ENCODE results near the gene POC1A.

GRCh38 chr3:52088445-52089367 lies 65.5 kb downstream of the POC1A start:
- TF ChIP-seq CTCF (conservative IDR thresholded peaks at IDR 0.05; ENCODE audit: low read depth in 2 of 2) (no peak), EZH2 (IDR thresholded peaks at IDR 0.05; ENCODE audit: low read depth, unreplicated experiment) (no peak), EZH2phosphoT487 (IDR thresholded peaks at IDR 0.05; ENCODE audit: unreplicated experiment) (no peak), POLR2AphosphoS5 (IDR thresholded peaks at IDR 0.05; ENCODE audit: low read depth) (no peak), JUNB (IDR thresholded peaks at IDR 0.05; ENCODE audit: unreplicated experiment) (no peak), REST (IDR thresholded peaks at IDR 0.05; ENCODE audit: unreplicated experiment) (no peak)

All from GM23338 (cell line).